Stimulated activated naive CD4-positive, alpha-beta T cell (primary cell): Measurements from ENCODE around the gene TBXT.
"Not testable (repeated sequence)": the region's sequence is repeated elsewhere in the genome, so short reads cannot be mapped to it uniquely, and the experiment has no call there.

Source experiments
- DNase-seq, 6 experiments: peaks; one replicate each; lab custom pipeline; 2025; lab: John Stamatoyannopoulos, UW

The TBXT gene, protein sequence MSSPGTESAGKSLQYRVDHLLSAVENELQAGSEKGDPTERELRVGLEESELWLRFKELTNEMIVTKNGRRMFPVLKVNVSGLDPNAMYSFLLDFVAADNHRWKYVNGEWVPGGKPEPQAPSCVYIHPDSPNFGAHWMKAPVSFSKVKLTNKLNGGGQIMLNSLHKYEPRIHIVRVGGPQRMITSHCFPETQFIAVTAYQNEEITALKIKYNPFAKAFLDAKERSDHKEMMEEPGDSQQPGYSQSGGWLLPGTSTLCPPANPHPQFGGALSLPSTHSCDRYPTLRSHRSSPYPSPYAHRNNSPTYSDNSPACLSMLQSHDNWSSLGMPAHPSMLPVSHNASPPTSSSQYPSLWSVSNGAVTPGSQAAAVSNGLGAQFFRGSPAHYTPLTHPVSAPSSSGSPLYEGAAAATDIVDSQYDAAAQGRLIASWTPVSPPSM

GRCh38 chr6:166167801-166168615 lies at the start of gene TBXT:
Gene TBXT, minus strand, starts transcription at chr6:166167851. Its CDS starts 260 bp downstream, at chr6:166167591.
- DNase-seq, result no peak

DNA sequence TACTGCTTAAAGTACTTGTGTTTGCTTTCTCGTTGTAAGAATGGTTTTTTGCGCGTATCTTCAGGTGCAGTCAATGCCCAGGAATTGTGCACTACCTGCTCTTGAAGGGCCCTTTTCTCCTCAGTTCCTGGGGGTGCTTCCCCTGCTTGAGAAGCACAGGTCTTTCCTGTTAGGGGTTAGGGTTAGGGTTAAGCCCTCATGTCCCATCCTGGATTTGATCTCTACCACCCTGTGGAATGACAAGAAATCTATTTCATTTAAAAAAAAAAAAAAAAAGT lies 39.6 kb upstream of the TBXT start:
- no peak for DNase-seq

GRCh38 chr6:166206510-166207283 lies 39.0 kb upstream of the TBXT start:
- no peak for DNase-seq

DNA sequence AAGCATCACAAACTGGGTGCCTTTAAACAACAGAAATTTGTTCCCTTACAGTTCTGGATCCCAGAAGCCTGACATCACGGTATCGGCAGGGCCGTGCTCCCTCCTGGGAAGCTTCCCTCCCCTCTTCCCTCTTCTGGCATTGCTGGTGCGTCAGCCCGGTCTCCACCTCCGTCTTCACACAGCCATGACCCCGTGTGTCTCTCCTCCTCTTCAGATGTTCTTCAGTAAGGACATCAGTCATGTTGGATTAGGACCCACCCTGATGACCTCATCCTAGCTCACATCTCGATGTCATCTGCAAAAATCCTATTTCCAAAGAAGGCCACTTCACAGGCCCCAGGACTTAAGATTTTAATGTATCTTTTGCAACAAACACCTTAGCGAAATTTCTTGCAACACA lies 38.4 kb upstream of the TBXT start:
- no peak for DNase-seq

DNA sequence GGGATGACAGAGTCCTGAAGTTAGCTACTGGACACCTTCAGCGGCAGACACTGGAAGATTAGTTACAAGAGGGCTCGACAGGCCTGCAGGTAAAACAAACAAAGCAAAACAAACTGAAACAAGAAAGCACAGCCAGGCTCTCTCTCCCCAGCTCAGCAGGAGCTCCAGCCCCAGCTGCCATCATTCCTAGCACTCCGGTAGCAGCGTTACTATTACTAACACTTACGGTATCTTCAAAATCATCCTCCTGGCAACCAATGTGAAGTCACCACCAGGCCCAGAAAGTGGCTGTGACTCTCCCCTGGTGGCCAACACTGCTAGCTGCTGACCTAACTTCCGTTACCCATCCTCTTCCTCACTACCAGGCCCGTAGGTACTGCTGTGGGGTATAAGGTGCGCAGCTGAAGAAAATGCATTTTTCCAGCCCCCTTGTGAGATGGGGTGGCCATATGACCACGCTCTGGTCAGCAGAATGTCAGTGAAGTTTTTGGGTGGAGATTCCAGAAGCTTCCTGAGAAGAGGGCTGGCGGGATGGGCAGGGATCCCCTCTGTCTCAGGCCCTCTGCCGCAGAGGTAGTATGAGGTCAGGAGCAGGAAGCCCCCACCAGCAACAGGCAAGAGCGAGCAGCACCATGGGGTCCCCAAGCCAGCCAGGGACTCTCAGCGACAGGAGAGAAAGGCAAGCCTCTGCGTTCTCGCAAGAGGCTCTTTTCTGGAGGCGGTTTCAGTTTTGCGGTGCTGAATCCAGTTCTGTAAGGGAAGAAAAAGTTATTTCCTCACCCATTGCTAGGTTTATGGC lies 37.4 kb upstream of the TBXT start:
- no peak for DNase-seq

DNA sequence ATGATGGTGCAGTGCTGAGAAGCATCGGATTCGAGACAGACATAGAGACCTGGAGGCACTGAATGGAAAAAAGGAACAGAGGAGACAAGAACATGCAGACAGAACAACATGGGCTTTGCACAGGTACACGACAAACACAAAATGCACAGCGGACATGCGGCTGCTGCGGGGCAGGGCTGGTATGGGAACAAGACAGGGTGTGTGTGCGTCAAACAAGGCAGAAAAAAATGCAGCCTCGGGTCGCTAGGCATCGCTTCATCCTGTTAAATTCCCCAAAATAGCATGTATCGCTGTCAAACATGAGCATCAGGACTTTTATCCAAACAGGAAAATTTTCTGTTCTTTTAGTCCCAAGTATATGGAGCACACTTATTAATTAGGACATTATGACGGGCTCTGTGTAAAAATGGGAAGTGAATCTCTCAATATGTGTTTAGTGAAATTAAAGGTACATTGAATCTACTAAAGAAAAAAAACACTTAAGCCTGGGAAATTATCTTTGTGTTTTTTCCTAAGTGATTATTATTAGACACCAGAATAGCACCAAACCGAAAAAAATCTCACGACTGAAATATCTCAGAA lies 36.1 kb upstream of the TBXT start:
- DNase-seq, result no peak

DNA sequence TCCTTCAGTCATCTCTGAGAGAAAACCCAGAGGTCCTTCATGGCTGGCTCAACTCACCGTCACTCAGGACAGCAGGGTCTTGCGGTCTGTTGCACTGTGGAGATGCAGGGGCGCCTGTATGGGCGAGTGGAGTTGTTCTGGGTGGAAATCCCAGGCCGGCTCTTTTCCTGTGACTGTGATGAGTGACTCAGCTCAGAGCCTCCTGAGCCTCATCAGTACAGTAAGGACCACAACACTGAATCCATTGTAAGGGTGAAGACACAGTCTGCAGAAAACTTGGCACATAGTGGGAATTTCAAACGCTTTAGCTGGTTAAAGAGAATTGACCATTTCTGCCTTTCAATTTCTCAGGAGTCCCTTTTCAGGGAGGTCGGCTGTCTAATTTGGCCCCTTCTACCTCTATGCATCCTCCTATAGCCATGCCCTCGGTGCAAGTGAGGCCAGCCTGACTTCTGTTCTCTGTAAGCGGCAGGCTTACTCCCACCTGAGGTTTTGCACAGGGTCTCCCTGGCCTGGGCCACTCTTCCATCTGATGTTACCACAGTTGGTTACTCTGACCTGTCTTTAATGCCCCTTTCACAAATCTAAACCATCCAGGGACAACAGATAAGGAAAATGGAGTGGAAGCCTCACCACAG lies 35.5 kb upstream of the TBXT start:
- DNase-seq, result no peak

DNA sequence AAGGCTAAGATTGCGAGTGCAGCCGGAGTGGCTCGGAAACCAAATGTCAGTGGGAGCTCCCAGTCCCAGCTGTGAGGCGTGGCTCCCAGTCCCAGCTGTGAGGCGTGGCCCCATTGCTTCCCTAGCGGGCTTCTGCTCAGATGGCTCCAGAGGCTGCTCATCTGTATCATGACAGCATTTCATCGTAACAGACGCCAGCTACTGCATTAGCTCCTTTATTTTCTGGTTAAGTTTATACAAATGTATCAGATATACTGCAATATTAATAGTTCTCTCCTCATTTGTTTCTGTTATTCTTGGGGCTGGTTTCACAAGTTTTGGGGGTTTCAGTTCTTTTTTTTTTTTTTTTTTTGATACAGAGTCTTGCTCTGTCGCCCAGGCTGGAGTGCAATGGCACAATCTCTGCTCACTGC lies 34.7 kb upstream of the TBXT start:
- DNase-seq, result no peak

GRCh38 chr6:166201878-166202277 lies 34.2 kb upstream of the TBXT start:
- DNase-seq, result no peak

DNA sequence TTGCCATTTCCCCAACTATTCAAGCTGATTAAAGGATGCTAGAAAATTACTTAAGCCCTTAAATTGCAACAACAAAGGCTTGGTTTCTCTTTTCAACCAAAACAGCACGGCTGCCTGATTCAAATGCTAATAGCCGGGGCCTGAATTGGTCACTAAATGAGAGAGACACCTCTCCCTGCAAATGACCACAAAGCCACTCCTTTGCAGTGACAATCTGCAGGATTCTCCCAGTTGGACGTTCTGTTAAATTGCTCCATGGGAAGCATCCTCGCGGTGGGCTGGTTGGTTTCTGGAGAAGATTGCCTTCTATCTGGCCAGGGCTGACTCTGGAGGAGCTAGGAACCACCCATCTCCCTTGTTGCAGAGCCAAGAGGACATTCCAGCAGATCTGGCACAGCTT lies 29.7 kb upstream of the TBXT start:
- no peak for DNase-seq

- no peak for DNase-seq
These were observed 28.2 kb upstream of the TBXT start for GRCh38 chr6:166195860-166196238.

GRCh38 chr6:166194914-166195859 lies 27.5 kb upstream of the TBXT start:
- no peak for DNase-seq

GRCh38 chr6:166192557-166192956 lies 24.9 kb upstream of the TBXT start:
- DNase-seq, result no peak

GRCh38 chr6:166192136-166192535 lies 24.5 kb upstream of the TBXT start:
- no peak for DNase-seq

DNA sequence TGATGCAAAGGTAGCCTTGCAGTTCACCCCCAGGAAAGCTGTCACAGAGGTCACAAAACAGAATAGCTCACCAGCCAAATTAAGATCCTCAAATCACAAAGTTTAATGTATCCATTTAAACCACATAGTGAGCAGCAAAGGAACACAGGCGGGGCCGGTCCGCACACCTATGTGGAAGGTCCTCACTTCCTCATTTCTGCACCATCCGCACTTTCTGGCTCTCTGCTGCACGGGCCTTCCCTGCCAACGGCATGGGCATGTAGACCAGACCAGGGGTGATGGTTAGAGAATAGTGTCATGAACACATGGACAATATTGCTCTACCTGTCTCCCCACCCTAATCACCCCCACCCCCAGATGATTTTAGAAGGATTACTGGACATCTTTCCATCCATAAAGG lies 12.1 kb upstream of the TBXT start:
- DNase-seq, result no peak

DNA sequence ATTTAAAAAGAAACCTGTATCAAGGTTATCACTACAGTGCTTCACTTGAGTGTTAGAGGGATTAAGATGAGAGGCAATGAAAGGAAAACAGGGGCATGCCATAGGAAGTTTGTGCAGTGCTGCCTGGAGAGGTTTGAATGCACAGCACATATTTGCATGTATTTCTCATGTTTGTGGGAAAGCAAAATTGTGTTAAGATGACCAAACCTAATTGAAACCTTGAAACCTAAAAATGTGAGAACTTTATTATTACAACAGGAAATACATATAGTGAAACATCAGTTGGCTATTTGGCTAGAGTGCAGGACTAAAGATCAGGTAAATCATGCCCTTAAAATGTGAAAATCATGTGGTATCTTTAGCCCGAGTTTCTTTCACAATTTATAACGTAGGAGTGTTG lies 8.5 kb upstream of the TBXT start:
- no peak for DNase-seq

DNA sequence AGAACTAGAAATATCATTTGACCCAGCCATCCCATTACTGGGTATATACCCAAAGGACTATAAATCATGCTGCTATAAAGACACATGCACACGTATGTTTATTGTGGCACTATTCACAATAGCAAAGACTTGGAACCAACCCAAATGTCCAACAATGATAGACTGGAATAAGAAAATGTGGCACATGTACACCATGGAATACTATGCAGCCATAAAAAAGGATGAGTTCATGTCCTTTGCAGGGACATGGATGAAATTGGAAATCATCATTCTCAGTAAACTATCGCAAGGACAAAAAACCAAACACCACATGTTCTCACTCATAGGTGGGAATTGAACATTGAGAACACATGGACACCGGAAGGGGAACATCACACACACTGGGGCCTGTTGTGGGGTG lies 7.4 kb upstream of the TBXT start:
- DNase-seq, result not testable (repeated sequence)

GRCh38 chr6:166174031-166174430 lies 6.4 kb upstream of the TBXT start:
- DNase-seq, result no peak

DNA sequence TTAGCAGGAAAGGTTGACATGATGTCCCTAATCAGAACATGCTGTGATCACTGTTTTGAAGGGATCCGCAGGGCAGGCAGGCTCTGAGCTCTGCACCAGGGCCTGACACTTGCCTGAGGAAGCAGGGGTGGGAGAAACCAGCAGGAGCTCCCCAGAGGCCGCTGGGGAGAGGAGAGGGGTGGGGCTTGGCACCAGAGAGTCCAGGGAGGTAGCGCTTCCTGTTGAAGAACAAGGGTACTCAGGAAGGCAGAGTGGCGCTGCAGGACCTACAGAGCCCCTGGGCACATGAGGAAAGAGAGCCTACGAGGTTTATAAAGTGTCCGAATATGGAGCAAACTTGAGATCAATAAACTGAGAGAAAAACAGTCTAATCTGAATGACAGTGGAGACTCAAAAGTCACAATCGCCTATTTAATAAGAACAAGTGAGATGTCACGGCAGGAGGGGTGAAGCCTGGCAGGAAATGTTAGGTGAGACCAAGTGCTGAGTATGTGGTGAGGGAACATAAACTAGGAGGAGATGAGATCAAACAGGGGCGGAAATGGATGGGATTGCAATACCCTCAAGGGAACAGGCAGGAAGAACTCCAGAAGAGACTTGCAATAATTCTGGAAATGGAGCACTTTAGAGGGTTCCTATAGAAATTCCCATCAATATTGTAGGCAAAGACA lies 5.8 kb upstream of the TBXT start:
- DNase-seq, result no peak
